ENCODE data around the gene TSPEAR.
A peak's percentile ranks its signal among the peaks of the same experiment; 100 is the strongest.

Gene TSPEAR

DNA sequence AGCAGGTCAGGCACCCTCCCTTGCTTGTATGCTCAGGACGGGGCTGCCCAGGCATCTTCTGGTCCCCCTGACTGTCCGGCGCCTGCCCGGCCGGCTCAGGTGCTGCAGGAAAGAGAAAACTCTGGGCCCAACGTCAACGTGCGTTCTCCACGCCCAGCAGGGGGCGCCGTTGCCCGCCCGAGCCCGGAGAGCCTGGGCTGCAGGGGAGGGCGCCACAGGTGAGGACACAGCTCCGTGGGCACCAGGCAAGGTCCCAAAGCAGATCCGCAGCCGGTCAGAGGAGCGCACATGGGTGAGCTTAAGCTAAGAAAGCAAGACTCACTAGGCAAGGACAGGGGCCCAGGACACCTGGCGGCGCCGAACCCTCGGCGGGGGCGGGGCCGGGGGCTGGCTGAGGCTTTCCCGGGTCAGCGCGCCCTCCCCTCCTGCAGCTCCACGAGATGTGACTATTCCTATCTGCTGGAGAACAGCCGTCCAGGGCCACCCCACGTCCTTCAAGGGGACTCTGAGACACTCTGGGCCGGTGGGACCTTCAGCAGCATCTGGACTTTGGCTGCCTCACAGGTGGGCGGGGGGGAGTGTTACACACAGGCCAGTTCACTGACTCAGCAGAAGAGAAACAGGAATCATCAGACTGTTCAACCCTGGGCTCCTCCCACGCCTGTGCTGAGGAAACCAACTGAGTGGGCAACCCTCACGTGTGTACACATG lies 200.7 kb downstream of the TSPEAR start:
- H3K4me3 ChIP-seq (replicated peaks; ENCODE audit: low read depth, low read length) = no peak overlapping the region
- DNase-seq (ENCODE audit: extremely low read depth, low read depth) = no peak
- TF ChIP-seq, protein P1, sequence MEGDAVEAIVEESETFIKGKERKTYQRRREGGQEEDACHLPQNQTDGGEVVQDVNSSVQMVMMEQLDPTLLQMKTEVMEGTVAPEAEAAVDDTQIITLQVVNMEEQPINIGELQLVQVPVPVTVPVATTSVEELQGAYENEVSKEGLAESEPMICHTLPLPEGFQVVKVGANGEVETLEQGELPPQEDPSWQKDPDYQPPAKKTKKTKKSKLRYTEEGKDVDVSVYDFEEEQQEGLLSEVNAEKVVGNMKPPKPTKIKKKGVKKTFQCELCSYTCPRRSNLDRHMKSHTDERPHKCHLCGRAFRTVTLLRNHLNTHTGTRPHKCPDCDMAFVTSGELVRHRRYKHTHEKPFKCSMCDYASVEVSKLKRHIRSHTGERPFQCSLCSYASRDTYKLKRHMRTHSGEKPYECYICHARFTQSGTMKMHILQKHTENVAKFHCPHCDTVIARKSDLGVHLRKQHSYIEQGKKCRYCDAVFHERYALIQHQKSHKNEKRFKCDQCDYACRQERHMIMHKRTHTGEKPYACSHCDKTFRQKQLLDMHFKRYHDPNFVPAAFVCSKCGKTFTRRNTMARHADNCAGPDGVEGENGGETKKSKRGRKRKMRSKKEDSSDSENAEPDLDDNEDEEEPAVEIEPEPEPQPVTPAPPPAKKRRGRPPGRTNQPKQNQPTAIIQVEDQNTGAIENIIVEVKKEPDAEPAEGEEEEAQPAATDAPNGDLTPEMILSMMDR (IDR thresholded peaks at IDR 0.05; ENCODE audit: low read depth, low read length, missing control alignments) = peak; percentile 80

DNA sequence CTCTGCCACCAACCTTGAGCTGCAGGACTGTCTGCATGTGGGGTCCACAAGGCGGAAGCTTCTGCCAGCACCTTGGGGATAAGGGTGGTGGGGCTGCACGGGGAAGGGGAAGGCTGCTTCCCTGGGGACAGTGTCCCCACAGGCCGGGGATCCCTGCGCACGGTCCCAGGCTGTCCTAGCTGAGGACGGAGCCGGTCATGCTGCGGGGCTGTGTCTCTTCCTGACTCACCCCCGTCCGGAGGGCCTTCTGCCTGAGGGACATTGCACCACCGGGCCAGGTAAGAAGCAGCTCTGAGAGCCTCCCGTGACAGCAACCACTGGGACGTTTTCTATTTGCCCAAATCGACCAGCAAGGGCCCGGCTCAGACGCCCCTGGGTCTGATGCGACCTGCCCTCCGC lies 201.3 kb downstream of the TSPEAR start:
- TF ChIP-seq, protein P1 (IDR thresholded peaks at IDR 0.05; ENCODE audit: low read depth, low read length, missing control alignments) = no peak
- DNase-seq (ENCODE audit: extremely low read depth, low read depth) = no peak
- H3K4me3 ChIP-seq (replicated peaks; ENCODE audit: low read depth, low read length) = no peak overlapping the region

DNA sequence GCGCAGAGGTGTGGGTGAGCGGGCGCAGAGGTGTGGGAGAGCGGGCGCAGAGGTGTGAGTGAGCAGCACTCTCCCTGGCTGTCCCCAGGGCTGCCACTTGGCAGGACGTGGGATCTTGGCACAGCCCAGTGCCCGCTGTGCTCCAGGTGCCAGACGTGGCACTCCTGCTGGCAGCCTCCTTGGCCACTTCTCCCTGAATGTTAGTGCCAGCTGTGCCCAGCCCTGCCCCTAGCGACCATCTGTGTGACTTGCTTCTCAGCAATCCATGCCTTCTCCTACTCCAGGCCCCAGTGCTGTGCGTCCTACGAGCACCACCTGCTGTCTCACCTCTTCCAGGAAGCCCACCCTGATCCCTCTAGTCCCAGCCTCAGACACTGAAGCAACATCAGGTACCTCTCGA lies 201.8 kb downstream of the TSPEAR start:
- no peak overlapping the region for H3K4me3 ChIP-seq (replicated peaks; ENCODE audit: low read depth, low read length)
- TF ChIP-seq, protein P1 (IDR thresholded peaks at IDR 0.05; ENCODE audit: low read depth, low read length, missing control alignments) = no peak
- DNase-seq (ENCODE audit: extremely low read depth, low read depth) = no peak

DNA sequence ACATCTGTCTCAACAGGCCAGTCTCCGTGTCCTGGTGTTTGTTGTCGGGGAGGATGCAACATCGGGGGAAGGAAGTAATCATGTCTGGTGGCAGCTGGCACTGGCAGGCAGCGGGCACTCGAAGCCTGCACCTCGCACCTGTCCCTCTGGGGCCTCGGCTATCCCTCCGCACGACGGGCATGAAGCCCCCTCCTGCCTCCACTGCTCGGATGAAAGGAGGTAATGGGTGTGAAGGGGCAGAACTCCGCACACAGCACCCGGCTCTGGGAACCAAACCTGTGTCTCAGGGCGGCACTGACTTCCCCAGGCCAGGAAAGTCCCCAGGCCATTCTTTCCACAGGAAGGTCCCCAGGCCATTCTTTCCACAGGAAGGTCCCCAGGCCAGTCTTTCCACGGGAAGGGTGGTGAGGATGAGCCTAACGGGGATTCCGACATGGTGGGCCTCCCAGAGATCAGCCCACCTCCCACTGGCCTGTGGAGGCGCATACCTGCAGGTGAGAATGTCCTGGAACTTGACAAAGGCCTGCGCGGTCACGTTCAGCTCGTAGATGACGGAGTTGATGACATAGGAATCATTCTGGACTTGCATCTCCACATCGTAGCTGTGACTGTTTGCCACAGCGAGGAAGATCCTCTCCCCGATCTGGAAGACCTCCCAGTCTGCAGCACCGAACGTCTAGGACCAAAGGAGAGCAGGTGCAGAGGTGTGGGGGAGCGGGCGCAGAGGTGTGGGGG lies 202.5 kb downstream of the TSPEAR start:
- H3K4me3 ChIP-seq (replicated peaks; ENCODE audit: low read depth, low read length) = no peak overlapping the region
- TF ChIP-seq, protein P1 (IDR thresholded peaks at IDR 0.05; ENCODE audit: low read depth, low read length, missing control alignments) = no peak
- no peak for DNase-seq (ENCODE audit: extremely low read depth, low read depth)

DNA sequence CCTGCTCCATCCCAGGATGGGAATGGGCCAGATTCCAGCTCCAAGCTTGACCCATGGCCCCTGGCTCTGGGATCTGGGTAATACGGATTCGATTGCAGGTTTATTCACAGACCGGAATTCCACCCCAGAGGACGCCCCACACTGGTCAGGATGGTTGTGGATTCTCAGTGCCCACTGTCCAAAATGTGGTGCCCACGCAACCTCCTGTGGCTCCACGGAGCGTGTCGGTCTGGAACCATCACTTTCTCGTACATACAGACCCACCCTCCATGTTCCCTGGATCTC lies 203.0 kb downstream of the TSPEAR start:
- H3K4me3 ChIP-seq (replicated peaks; ENCODE audit: low read depth, low read length) = no peak overlapping the region
- TF ChIP-seq, protein P1 (IDR thresholded peaks at IDR 0.05; ENCODE audit: low read depth, low read length, missing control alignments) = no peak
- DNase-seq (ENCODE audit: extremely low read depth, low read depth) = no peak

DNA sequence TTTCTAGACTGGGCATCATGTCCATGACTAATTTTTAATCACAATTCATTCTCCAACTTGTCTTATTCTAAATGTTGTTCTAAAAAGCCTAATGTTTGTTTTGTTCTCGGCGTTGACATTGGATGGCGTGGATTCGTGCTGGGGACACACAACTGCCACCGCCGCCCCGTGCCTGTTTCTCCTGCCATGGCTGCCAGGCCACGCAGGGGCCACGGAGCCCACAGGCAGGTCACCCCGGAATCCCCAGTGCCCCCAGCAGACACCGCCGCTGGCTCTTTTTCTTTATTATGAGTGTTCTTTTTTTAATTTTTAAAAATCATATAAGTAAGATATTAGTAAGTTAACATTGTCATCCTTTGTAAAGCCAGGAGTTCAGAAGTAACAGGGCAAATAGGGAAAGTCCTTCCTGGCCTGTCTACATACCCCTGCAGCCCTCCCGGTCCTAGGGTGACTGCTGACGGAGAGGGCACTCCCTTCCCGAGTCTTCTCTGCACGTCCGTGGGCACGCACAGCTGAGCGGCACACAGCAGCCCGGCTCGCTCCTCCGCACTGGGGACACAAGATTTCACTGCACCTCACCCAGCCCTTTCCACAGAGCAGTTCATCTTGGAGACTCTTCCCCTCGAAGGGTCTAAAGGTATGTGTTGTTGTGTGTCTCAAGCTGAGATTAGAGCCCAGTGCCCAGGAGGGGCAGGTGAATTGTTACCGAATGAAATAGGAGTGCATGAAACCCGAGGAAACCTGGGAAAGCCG lies 203.5 kb downstream of the TSPEAR start:
- no peak overlapping the region for H3K4me3 ChIP-seq (replicated peaks; ENCODE audit: low read depth, low read length)
- TF ChIP-seq, protein P1 (IDR thresholded peaks at IDR 0.05; ENCODE audit: low read depth, low read length, missing control alignments) = no peak
- no peak for DNase-seq (ENCODE audit: extremely low read depth, low read depth)
